Activated CD8-positive, alpha-beta T cell treated with anti-CD3 and anti-CD28 coated beads for 36 hours (primary cell): Measurements from ENCODE around the gene NRP1. TPM values are rescaled to one million over a fixed set of nuclear protein-coding genes. Genes with fewer than 3 reads are reported as not detected.

ENCODE experiments used
- ATAC-seq: fragments of 200-7000 bp; cut with Tn5 transposase; one replicate; pipeline ENCODE4 v1.10.0; 2021; ENCODE audit warnings: mild to moderate bottlenecking, moderate library complexity
- CTCF ChIA-PET: fragments of 350-600 bp; sonication (Branson Sonifier 250); formaldehyde crosslinking; loops from one replicate; lab custom pipeline; 2021; ENCODE audit warnings: antibody characterized with exemption; lab: Charles Lee
- POLR2A ChIA-PET: fragments of 350-600 bp; sonication (Branson Sonifier 250); formaldehyde crosslinking; loops from one replicate; lab custom pipeline; 2021; ENCODE audit warnings: antibody characterized with exemption; lab: Charles Lee
- DNase-seq: peaks from one replicate; pipeline ENCODE4 v3.0.0-alpha.2; 2020
- H3K27ac Mint-ChIP-seq: one replicate; pipeline ENCODE4 v1.8.0; 2021; ENCODE audit warnings: mild to moderate bottlenecking, mixed read lengths
- H3K27me3 Mint-ChIP-seq: one replicate; pipeline ENCODE4 v1.8.0; 2021; ENCODE audit warnings: mixed read lengths
- H3K36me3 Mint-ChIP-seq: one replicate; pipeline ENCODE4 v1.8.0; 2021; ENCODE audit warnings: low read depth, mixed read lengths
- H3K4me1 Mint-ChIP-seq: one replicate; pipeline ENCODE4 v1.8.0; 2021; ENCODE audit warnings: low read depth, mixed read lengths
- H3K4me3 Mint-ChIP-seq: one replicate; pipeline ENCODE4 v1.8.0; 2021; ENCODE audit warnings: mild to moderate bottlenecking, moderate library complexity, mixed read lengths
- H3K9me3 Mint-ChIP-seq: one replicate; pipeline ENCODE4 v1.8.0; 2021; ENCODE audit warnings: mixed read lengths
- intact Hi-C: fragments of 100-400 bp; cut with micrococcal nuclease; formaldehyde crosslinking; loops from one replicate; pipeline ENCODE4 v1.10.0; 2022
- total RNA-seq, 2 experiments: library from RNA; stranded (reverse); gene quantifications; one replicate each; pipeline ENCODE4 v1.2.3, GENCODE V29; 2021
- TF ChIP-seq, protein P1 (sequence below): fragments of 200-600 bp; IDR thresholded peaks from one replicate; pipeline ENCODE4 v1.8.0; 2022; ENCODE audit warnings: antibody characterized with exemption, mild to moderate bottlenecking

NRP1 gene
- total RNA-seq, 2 experiments from 2014 or later: 0.22 to 0.79 TPM

DNA sequence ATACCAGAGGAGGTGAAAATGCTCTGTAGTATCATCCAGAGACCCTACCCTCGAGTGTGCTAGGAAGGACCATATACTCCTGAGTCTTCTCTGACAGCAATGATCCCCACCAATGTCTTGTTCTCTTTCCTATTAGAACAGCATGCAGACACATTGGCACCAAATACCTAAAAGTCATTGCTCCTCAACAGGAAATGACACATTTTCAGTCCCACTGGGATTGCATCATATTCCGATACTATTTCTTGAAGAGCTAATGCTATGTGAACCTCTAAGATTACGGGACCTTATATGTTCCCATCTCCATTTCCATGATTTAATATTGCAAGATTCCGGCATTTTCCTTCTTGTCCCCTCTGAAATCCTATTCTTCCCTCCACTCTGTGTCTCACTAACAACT, 177.4 kb downstream of the NRP1 start:
- Mint-ChIP-seq H3K36me3 (no peaks in the 10 kb centered on the region), H3K27me3 (peaks cover 4% of the 10 kb centered on the region), H3K27ac (no peak overlapping the region), H3K9me3 (no peaks in the 10 kb centered on the region), H3K4me1 (peaks cover 23% of the 10 kb centered on the region), H3K4me3 (no peak overlapping the region)
- intact Hi-C loops: loop anchor here (10.0 kb wide), 1 partner anchor 362 kb away; no protein-coding TSS in a partner anchor
- ChIA-PET POLR2A (interaction anchor here (0.5 kb wide), 1 partner anchor 198 kb away, joined by 3 read pairs; no protein-coding TSS in a partner anchor), CTCF (interaction anchor here (0.9 to 2.0 kb wide), 2 partner anchors 40 to 148 kb away, joined by 3 to 5 read pairs; no protein-coding TSS in a partner anchor)
- DNase-seq: no peak
- no peak for ATAC-seq
- TF ChIP-seq, protein P1, sequence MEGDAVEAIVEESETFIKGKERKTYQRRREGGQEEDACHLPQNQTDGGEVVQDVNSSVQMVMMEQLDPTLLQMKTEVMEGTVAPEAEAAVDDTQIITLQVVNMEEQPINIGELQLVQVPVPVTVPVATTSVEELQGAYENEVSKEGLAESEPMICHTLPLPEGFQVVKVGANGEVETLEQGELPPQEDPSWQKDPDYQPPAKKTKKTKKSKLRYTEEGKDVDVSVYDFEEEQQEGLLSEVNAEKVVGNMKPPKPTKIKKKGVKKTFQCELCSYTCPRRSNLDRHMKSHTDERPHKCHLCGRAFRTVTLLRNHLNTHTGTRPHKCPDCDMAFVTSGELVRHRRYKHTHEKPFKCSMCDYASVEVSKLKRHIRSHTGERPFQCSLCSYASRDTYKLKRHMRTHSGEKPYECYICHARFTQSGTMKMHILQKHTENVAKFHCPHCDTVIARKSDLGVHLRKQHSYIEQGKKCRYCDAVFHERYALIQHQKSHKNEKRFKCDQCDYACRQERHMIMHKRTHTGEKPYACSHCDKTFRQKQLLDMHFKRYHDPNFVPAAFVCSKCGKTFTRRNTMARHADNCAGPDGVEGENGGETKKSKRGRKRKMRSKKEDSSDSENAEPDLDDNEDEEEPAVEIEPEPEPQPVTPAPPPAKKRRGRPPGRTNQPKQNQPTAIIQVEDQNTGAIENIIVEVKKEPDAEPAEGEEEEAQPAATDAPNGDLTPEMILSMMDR: no peak

DNA sequence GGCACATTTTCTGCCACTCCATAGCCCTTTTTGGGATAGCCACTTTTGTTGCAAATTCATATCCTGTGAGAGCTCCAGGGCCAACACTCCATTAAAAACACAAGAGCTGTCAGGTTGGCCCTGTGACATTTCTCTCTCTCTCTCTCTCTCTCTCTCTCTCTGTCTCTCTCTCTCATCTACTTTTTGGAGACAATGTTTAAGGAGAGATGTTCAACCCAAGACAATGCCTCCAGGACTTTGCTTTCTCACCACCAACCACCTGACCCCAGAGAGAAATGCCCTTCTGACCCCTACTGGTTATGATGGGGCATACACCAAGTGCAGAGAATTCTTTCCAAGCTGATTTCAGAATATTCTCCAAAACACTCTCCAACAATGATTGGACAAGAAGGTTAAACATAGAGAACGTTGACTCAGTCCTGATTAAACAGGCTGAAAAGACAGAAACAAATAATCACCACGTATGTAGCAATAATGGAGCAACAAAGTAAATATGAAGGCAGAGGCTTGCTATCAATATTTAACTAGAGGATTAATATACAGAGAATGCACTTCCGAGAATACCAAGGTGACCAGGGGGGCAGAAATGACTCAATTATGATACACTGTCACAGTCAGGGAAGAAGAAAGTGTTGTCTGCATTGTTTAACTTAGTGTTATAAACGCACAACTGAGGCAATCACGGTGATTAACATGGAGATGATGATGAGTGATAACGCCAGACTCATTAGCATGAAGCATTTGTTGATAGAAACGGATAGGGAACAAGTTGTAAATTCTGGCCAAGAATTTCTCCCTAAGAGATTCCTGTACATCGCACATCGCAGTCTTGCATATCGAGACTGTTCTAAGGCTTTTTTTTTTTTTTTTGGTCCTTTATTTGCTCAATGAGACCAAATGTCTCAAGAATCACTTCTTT, 178.5 kb downstream of the NRP1 start:
- Mint-ChIP-seq H3K9me3 (no peaks in the 10 kb centered on the region), H3K36me3 (no peaks in the 10 kb centered on the region), H3K4me1 (peaks cover 27% of the 10 kb centered on the region), H3K27me3 (peaks cover 4% of the 10 kb centered on the region), H3K27ac (no peak overlapping the region), H3K4me3 (no peak overlapping the region)
- intact Hi-C loops: loop anchor here (1.0 to 10.0 kb wide), 2 partner anchors 40 to 361 kb away; no protein-coding TSS in a partner anchor
- ChIA-PET CTCF (interaction anchor here (0.6 to 3.1 kb wide), 31 partner anchors 9 to 368 kb away, joined by 3 to 19 read pairs (median 4); no protein-coding TSS in a partner anchor), POLR2A (interaction anchor here (3.0 kb wide), 1 partner anchor 19 kb away, joined by 23 read pairs; no protein-coding TSS in a partner anchor)
- TF ChIP-seq, protein P1: peak; percentile 78
- peak; percentile 36 for DNase-seq
- peak; percentile 83 for ATAC-seq

DNA sequence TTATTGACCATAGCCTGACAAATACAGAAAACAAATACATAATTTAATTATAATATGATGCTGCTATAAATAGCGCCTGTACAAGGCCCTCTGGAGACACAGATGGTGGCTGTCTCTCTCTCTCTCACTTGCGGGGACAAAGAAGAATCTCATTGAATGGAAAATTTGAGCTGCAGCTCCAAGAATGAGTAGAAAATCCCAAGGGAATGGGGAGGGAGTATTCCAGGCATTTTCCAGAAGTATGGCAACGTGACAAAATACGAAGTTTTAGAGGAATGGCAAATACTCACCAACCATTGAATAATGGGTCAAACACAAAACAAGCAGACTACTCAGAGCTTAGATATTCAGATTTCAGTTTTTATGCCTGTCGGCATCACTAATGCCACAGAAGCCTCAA, 179.9 kb downstream of the NRP1 start:
- ChIA-PET CTCF (interaction anchor here (0.9 to 3.1 kb wide), 13 partner anchors 8 to 146 kb away, joined by 3 to 19 read pairs (median 8); no protein-coding TSS in a partner anchor), POLR2A (interaction anchor here (3.0 kb wide), 1 partner anchor 18 kb away, joined by 23 read pairs; no protein-coding TSS in a partner anchor)
- intact Hi-C loops: loop anchor here (10.0 kb wide), 1 partner anchor 360 kb away; no protein-coding TSS in a partner anchor
- Mint-ChIP-seq H3K4me1 (peaks cover 37% of the 10 kb centered on the region), H3K27ac (no peak overlapping the region), H3K9me3 (no peaks in the 10 kb centered on the region), H3K27me3 (peaks cover 4% of the 10 kb centered on the region), H3K4me3 (no peak overlapping the region), H3K36me3 (no peaks in the 10 kb centered on the region)
- no peak for DNase-seq
- TF ChIP-seq, protein P1: no peak
- no peak for ATAC-seq

DNA sequence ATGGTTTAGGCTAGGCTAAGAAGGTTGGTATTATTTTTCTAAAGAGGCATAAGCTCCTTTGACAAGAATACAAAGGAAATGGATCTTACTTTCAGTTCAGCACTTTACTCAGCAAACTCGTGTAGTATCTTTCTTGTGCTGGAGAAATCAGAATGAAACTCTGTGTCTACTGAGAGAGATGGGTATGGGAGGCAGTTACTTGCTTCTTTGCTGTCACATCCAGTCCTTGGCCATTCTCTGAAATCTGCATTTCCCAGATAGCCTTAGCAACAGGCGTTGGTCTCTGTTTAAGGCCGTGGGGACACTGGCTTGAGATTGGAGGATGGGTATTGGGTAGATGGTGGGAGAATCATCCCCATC, 180.5 kb downstream of the NRP1 start:
- peaks cover 37% of the 10 kb centered on the region for H3K4me1 Mint-ChIP-seq
- TF ChIP-seq, protein P1: no peak

More for the DNA sequence above, 180.5 kb downstream of the NRP1 start:
- Mint-ChIP-seq H3K27ac (peak overlapping the region; percentile 11), H3K9me3 (no peaks in the 10 kb centered on the region), H3K36me3 (no peaks in the 10 kb centered on the region), H3K4me3 (no peak overlapping the region), H3K27me3 (peaks cover 4% of the 10 kb centered on the region)
- no peak for DNase-seq
- CTCF ChIA-PET: interaction anchor here (0.8 to 3.1 kb wide), 13 partner anchors 10 to 144 kb away, joined by 3 to 14 read pairs (median 4); no protein-coding TSS in a partner anchor
- peak; percentile 49 for ATAC-seq
- intact Hi-C loops: loop anchor here (10.0 kb wide), 1 partner anchor 359 kb away; no protein-coding TSS in a partner anchor
- POLR2A ChIA-PET: interaction anchor here (1.0 to 3.0 kb wide), 4 partner anchors 10 to 52 kb away, joined by 3 to 23 read pairs (median 6); no protein-coding TSS in a partner anchor
